NCI-H2196 (cell line): ENCODE results near the gene ADAMTS1.

ENCODE experiments used
- DNase-seq: peaks from one replicate; lab custom pipeline; 2025; ENCODE audit not compliant: unreplicated experiment; lab: John Stamatoyannopoulos, UW

The ADAMTS1 gene

GRCh38 chr21:26845759-26846035, 488 bp upstream of the ADAMTS1 start:
- DNase-seq: no peak

GRCh38 chr21:26844258-26845065, 747 bp downstream of the ADAMTS1 start:
- DNase-seq: no peak

GRCh38 chr21:26843933-26844257, 1.3 kb downstream of the ADAMTS1 start:
- DNase-seq: no peak

- no peak for DNase-seq
These were observed 2.0 kb downstream of the ADAMTS1 start for GRCh38 chr21:26842974-26843932.

GRCh38 chr21:26842300-26842699, 2.9 kb downstream of the ADAMTS1 start:
- no peak for DNase-seq

- no peak for DNase-seq
These were observed 4.3 kb downstream of the ADAMTS1 start for GRCh38 chr21:26840912-26841311.

GRCh38 chr21:26840201-26840600, 5.0 kb downstream of the ADAMTS1 start:
- no peak for DNase-seq

- DNase-seq: no peak
These were observed 7.7 kb downstream of the ADAMTS1 start for GRCh38 chr21:26837539-26837938.

GRCh38 chr21:26836528-26836927, 8.7 kb downstream of the ADAMTS1 start:
- no peak for DNase-seq

- DNase-seq: no peak
These were observed 9.4 kb downstream of the ADAMTS1 start for GRCh38 chr21:26835714-26836265.

GRCh38 chr21:26835027-26835713, 10.0 kb downstream of the ADAMTS1 start:
- no peak for DNase-seq

GRCh38 chr21:26834181-26834905, 10.9 kb downstream of the ADAMTS1 start:
- DNase-seq: no peak

GRCh38 chr21:26833460-26833939, 11.7 kb downstream of the ADAMTS1 start:
- DNase-seq: no peak

GRCh38 chr21:26833011-26833410, 12.2 kb downstream of the ADAMTS1 start:
- no peak for DNase-seq

- no peak for DNase-seq
These were observed 12.7 kb downstream of the ADAMTS1 start for GRCh38 chr21:26832546-26832945.

GRCh38 chr21:26826801-26827200, 18.4 kb downstream of the ADAMTS1 start:
- no peak for DNase-seq

- no peak for DNase-seq
These were observed 24.7 kb downstream of the ADAMTS1 start for GRCh38 chr21:26820509-26820908.

- DNase-seq: no peak
These were observed 25.4 kb downstream of the ADAMTS1 start for GRCh38 chr21:26819740-26820324.

- no peak for DNase-seq
These were observed 26.3 kb downstream of the ADAMTS1 start for GRCh38 chr21:26818906-26819305.

- no peak for DNase-seq
These were observed 30.0 kb downstream of the ADAMTS1 start for GRCh38 chr21:26815197-26815596.
